COLO829 (cell line): ENCODE data around the gene TEKTIP1.

Experiments used
- DNase-seq: peaks from one replicate; pipeline ENCODE4 v3.0.0; 2012; ENCODE audit warnings: low spot score

Gene TEKTIP1

DNA sequence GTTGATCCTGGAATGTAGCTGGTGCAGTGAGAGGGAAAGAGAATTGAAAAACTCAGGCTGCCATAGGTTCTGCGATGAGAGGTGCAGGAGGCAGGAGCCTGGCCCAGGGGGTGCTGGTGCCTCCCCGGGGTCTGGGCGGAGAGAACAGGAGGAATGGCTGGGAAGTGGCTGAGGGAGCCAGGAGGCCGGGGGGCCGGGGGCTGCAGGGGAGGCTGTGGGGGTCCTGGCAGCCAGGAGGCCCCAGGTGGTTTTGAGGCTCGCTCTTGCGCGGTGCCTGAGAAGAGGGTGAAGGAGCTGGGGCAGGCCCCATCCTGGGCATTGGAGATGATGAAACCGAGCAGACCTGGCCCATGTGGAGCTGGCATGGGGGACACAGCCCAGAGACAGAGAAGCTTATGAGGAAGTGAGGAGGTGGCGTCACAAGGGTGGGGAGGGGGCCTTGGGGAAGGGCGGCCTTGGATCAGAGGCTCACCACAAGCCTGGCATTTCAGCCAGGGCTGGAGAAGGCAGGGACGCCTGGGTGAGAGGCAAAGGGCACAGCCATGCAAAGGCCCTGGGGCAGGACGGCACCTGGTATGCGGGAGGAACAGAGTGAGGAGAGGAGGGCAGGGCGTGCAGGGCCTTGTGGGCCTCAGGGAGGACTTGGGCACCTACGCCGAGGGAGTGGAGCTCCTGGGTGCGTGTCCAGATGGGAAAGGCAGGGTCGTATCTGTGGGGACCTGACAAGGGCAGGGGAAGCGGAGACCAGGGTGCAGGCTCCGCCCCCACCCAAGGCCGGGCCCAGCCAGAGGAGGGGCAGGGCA, 1.3 kb upstream of the TEKTIP1 start:
- no peak for DNase-seq

DNA sequence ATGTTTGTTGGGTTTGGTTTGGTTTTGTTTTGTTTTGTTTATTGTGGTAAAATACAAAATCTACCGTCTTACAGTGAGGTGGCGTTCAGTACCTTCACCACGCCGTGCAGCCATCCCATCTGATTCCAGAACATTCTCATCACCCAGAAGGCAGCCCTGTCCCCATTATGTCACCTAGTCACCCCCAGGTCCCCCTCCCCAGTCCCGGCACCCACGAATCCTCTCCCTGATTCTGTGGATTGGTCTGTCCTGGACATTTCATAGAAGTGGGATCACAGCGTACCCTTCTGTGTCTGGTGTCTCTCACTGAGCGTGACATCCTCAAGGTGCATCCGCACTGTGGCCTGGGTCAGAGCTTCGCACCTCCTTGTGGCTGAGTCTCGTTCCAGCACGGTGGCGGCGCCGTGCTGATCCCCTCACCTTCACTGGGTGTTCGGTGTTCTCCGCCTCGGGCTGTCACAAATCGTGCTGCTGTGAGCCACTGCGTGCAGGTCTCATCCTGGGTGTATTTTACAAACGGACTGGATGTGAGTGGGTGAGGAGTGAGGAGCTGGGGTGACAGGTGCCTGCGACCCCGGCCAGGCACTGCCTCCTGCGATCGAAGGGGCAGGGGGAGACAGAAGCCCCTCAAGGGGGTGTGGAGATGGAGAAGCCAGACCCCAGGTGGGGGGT, 580 bp upstream of the TEKTIP1 start:
- no peak for DNase-seq

DNA sequence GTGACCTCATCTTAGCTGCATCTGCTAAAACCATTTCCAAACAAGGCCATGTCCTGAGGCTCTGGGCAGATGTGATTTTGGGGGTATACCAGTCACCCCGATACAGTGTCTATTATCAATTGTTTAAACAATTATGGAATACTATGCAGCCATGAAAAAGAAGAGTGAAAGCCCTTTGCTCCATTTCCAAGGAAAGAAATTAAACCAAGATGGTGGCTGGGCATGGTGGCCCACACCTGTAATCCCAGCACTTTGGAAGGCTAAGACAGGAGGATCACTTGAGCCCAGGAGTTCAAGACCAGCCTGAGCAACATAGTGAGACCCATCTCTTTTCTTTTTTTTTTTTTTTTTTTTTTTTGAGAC, 763 bp downstream of the TEKTIP1 start:
- DNase-seq = no peak

DNA sequence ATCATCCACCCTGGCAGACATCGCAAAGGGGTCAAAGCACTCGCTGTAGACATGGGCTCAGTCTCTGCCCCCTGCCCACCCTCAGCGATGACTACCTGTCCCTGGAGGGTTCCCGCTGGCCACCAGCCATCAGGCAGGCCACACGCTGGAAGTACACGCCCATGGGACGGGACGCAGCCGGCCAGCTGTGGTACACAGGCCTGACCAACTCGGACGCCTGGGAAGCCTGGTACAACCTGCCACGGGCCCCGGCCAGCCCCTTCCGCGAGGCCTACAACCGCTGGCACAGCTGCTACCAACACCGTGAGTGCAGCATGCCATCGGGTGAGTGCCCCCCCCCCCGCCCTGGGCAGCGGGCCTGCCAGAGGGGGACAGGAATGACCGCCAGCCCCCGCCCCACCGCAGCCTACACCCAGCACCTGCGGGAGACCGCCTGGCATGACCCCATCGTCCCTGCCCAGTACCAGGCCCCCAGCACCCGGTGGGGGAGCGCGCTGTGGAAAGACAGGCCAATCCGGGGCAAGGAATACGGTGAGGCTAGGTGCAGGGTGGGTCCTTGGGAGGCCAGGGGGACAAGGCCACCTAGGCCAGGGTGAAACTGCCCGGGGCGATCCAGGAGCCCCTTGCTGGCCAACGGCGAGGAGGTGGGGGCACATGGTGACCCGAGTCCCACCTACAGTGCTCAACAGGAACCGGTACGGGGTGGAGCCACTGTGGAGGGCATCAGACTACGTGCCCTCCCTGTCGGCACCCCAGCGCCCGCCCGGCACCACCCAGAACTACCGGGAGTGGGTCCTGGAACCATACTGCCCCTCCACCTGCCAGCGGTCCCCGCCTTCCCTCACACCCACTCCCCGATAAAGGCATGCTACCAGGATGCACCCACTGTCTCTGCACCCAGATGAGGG, 4.4 kb downstream of the TEKTIP1 start:
- DNase-seq = no peak

DNA sequence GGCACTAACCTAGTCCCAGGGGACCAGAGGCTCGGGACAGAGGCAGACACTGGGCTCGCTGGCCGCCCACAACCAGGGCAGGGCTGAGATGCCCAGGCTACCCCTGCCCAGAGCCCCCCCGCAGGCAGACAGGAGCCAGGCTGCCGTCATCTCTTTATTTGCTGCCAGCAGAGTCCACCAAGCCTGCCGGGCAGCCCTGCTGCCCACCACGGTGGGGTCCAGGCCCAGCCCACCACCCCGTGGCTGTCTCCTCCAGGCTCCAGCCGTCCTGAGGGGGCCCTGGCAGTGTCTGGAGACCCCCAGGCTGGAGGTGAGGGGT, 5.0 kb downstream of the TEKTIP1 start:
- DNase-seq = no peak

DNA sequence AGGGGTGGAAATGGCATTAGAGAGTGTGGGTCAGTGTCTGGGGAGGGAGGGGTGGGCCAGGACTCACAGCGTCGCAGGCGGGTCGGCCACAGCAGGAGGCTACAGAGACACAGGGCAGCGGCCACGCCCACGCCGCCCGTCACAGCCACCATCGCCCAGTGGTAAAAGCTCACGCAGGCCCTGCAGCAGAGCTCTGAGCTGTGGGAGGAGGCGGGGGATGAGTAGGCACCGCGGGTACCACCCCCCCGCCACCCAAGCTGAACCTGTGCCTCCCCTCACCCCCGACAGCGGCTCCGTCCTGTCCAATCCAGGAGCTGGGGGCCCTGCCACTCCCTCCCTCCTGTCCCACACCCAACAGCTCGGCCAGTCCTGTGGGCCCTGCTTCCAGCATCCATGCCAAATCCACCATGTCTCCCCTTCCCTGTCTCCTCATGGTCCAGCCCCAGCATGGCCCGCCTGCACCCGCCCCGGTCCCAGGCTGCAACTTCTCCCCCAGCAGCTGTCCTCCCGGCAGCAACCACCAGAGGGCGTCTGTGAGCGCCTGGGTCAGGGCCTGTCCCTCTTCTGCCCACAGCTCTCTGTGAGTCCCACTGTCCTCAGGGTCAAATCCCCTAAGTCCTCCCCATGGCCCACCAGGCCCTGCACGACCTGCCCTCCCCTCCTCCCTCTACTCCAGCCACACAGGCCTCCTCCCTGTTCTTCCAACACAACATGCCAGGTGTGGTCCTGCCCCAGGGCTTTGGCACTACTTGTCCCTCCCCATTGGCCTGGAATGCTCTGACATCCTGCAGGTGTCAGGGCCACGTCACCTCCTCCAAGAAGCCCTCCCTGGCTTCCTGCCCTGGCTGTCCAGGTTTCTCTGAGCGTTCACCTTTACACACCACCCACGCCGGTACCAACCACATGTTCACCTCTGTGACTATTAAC, 6.0 kb downstream of the TEKTIP1 start:
- DNase-seq = peak; percentile 50

DNA sequence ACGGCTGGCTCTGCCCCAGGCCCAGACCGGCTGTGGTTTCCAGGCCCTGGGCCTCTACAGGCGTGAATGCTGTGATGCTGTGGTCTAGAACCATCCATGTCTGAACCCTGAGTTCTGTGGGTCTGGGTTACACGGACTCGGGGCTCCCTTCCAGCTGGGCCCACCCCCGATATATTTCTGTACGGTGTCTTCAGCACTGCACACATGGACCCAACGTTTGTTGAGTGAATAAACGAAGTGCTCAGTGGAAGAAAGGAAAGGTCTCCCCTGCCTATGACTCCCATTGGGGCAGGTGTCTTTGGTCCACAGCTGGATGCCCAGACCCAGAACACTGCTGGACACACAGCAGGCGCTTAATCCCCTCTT, 6.7 kb downstream of the TEKTIP1 start:
- DNase-seq = no peak

DNA sequence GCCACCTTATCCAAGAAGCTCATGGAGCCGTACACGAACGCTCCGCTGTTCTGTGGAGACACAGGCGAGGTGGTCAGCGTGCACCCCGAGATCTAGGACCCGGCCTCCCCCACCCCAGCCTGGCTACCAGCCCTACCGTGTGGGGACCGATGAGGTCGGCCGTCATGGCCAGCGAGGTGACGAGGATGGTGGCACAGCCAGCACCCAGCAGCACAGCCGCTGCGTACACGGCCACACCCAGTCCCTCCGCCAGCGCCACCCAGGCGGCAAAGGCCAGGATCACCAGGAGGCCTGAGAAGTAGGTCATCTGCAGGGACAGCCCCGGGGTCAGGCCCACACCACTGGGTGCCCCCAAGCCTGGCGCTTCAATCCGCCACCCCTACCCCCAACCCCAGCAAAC, 7.1 kb downstream of the TEKTIP1 start:
- DNase-seq = no peak

DNA sequence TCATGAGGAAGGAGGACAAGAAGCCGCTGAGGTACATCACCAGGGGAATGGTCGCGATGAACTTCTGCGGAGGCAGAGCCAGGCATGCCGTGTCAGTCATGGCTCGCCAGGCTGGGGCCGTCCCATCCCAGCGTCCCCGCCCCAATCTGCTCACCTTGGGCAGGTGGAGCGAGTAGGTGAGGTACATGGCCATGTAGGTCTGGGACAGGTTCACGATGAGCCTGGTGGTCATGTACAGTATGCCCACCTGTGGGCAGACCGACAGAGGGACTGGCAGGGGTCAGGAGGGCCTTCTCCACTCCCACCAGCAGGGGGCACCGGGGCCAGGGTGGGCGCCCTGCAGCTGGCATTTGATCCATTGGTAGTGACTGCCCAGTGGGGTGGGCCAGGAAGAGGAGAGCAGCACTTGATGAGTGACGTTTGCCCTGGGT, 8.3 kb downstream of the TEKTIP1 start:
- DNase-seq = no peak

DNA sequence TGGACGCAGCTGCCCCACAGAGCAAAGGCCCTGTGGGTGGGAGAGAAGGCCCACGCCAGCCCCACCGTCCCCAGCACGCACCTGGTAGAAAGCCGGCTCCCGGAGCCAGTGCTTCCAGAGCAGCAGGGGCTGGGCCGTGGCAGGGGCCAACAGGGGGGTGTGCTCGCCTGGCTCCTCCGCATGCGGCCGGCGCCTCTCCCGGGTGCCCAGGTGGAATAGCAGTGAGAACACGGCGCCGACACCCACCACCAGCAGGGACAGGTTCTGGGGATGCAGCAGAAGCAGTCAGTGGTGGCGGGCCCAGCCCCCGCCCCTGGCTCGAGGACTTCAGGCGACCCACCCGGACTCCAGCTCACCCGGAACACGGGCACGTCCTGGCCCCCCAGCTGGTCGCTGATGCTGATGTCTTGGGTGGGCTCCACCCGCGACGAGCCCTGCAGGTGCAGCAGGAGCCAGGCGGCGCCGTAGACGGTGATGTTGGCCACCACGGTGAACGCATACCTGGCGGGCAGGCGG, 8.9 kb downstream of the TEKTIP1 start:
- no peak for DNase-seq

DNA sequence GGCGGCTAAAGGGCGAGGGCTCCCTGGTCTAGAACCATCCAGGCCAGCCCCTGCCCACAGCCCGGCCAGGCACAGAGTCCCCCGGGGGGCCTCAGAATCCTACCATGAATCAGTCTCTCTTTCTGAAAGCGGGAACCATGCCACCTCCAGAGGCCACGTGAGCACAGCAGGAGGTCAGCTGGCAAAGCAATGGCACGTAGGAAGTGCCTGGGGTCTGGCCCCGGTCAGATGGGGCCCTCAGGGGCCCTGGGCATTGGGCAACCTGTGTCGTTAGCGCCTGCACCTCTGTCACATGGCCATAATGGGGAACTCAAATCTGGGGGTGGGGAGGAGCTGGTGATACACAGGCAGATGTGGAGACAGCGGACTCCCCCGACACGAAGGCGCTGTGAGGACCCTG, 9.6 kb downstream of the TEKTIP1 start:
- DNase-seq = no peak

DNA sequence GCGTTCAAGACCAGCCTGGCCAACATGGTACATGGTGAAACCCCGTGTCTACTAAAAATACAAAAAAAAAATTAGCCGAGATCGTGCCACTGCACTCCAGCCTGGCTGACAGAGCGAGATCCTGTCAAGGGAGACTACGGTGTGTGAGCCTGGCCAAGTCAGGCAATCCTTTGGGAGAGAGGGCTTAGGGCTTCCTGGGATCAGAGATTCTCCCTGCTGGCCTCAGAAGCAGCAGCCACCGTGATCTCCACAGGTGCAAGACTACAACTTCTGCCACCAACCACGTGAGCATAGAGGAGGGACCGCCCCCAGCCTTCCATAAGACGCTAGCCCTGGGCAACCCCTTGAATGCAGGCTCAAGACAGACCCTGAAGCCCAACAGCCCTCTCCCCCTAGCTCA, 10.8 kb downstream of the TEKTIP1 start:
- no peak for DNase-seq

DNA sequence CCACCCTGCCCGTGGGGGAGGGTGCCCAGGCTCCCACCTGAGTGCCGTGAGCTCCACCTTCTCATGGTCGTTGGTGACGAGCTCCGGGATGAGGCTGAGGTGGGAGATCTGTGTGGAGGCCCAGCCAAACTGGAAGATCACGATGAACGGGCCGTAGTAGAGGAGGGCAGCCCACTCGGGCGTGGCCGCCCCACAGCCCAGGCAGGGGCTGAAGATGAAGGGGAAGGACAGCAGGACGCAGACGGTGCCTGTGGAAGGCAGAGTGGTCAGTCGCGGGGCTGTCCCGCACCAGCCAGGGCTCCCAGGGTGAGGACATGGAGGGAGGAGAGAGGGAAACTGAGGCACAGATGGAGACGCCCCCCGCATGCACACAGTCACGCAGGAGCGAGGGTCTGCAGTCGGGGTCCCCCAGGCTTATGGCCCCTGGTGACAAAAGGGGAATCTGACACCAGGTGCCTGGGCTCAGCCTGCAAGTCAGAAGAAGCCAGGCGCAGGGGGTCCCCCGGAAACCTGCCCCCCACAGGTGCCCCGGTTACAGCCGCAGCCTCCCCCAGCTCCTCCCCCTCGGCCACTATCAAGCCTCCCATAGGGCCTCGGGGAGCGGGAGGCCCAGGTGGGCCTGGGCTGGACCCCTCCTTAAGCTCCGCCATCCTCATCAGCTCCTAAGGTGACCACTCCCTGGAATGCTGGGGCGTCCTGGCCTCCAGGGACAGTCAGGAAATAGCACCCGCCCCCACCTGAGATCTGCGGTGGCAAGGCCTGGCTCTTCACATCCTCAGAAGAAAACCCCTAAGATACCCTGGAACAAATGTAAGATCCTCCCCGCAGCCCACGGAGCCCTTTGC, 12.2 kb downstream of the TEKTIP1 start:
- no peak for DNase-seq

DNA sequence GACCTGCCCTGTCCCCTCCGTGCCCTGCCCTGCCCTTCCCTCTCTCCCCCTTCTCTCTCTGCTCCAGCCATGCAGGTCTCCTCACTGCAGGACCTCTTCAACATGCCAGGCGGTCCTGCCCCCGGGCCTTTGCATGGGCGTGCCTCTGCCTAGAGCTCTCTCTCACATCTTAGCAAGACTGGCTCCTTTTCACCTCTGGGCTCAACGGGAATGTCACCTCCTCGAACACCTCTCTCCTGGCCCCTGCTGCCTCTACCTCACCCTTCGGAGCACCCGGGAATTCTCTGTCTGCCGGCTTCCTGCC, 12.8 kb downstream of the TEKTIP1 start:
- DNase-seq = no peak

DNA sequence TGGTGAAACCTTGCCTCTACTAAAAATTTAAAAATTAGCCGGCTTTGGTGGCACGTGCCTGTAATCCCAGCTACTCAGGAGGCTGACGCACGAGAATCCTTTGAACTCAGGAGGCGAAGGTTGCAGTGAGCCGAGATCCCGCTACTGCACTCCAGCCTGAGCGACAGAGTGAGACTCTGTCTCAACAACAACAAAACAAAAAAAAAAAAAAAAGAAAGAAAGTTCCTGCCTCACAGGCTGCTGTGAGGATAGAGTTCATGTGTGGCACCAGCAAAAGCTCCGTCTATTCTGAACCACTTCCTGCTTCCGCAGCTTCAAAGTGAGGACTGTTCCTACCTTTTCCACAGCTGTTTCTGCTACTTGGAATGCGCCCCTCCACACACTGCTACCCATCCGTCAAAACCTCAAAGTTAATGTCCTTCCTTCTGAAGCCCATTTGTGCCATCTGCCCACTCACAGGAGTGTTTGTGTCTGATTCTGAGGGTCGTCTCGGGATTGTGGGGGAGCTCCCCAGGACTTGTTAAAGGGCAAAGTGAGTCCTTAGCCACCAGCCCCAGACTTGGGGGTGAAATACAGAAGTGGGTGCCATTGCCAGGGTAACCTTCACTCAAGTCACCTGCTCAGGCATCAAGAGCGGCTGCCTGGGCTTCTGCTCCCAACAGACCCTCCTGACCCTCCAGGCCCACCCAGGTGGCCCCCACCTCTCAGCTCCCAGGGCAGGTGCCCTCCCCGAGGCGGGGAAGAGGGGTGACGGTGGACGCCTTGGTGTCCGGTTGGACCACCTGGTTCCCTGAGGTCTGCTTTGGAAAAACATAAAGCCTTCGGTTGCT, 15.5 kb downstream of the TEKTIP1 start:
- DNase-seq = no peak

DNA sequence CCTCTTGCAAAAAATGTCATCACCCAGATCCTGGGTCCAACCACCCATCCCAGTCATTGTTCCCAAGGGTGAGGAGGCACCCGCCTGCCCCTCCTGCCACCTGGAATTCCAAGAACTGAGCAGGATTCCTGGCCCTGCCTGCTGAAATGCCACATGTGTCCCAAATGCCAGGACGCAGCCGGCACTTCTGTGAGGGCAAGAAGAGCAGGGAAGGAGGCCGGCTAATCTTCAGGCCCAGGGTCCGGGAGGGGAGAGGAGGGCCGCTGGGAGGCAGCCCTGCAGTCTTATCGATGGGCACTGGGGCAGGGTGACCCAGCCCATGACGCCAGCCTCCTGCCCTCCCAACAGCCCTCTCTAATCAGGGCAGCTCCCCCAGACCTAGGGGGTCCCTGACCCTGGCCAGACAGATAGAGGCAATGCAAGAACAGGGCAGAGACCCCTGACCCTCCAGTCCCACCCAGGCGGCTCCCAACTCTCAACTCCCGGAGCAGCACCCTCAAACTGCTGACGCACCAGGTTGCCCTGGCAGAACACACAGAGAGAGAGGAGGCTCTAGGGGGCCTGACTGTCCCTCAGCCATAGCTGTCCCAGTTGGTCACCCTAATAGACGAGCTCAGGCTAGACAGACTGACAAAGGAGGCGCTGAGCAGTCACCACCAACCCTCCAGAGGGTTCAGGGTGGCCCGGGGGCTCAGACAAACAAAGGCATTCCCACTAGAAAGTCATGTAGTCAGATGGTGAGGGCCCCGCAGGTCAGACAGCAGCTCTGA, 16.9 kb downstream of the TEKTIP1 start:
- no peak for DNase-seq

DNA sequence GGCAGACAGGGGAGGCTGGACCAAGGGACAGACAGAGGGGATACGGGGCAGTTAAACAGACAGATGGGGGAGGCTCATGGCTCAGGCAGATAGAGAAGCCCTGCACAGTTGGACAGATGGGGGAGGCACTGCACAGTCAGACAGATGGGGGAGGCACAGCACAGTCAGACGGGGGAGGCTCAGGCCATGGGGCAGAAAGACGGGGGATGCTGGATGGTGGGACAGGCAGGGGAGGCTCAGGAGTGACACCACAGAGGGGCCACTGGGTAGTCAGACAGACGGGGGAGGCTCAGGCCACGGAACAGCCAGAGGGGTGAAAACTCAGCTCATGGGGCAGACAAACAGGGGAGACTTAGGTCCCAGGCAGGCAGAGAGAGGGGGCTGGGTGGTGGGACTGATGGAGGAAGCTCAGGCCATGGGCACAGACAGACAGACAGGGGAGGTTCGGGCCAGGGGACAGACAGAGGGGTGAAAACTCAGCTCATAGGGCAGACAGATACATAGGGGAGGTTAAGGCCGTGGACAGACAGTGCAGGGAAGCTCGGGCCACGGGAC, 17.5 kb downstream of the TEKTIP1 start:
- no peak for DNase-seq

DNA sequence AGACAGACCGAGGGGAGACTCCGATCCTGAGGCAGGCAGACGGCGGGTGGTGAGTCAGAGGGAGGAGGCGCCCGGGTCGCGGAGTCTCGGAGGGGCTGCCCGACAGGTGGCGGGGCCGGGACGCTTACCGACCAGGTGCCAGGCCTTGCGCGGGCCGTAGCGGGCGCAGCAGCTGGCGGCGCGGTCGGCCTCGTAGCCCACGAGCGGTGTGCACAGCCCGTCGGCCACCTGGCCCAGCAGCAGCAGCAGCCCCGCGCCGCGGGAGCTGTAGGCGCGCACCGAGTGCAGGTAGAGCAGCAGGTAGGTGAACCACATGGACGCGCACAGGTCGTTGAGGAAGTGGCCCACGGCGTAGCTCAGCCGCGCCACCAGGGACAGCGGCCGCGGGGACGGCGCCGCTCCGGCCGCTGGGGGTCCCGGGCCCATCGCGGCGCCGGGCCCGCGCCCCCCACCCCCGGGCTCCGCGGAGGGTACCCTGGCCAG, 18.0 kb downstream of the TEKTIP1 start:
- no peak for DNase-seq
